NCI-H1694 (cell line): Measurements from ENCODE around the gene ZMAT2.
"Not testable (repeated sequence)": the region's sequence is repeated elsewhere in the genome, so short reads cannot be mapped to it uniquely, and the experiment has no call there.

Experiments used
- DNase-seq: peaks from one replicate; lab custom pipeline; 2025; lab: John Stamatoyannopoulos, UW

Gene ZMAT2

DNA sequence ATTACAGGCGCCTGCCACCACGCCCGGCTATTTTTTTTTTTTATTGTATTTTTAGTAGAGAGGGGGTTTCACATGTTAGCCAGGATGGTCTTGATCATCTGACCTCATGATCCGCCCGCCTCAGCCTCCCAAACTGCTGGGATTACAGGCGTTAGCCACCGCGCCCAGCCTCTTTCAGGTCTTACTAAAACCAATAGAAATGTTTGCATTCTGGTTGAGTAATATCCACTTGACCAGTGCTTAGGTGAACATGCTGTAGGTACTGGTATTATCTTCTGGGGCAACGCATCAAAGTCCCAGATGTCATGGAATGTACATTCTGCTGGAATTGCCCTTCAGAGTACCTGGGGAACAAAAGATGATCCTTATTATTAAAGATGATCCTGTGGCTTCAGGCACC, 8.5 kb downstream of the ZMAT2 start:
- DNase-seq, result not testable (repeated sequence)

- DNase-seq, result peak; percentile 87
These were observed 10.8 kb downstream of the ZMAT2 start for GRCh38 chr5:140710899-140711552.

DNA sequence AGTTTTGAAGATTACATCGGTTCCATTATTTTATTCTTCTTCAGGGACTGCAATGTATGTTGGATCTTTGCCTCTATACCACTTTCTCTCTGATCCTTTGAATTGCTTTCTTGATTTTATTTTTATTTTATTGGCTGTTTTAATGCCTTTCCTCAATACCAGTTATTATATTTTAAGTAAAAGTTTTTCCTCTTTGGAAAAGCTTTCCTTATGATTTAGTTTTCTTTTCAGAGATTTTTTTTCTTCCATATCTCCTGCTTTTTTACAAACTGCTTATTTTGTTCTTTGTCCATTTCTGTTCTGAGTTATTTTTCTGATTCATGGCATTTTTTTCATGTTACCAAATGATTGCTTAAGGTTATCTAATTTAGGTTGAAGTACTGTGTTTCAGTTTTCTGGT, 11.5 kb downstream of the ZMAT2 start:
- no peak for DNase-seq

GRCh38 chr5:140713562-140714094, 13.4 kb downstream of the ZMAT2 start:
- no peak for DNase-seq

DNA sequence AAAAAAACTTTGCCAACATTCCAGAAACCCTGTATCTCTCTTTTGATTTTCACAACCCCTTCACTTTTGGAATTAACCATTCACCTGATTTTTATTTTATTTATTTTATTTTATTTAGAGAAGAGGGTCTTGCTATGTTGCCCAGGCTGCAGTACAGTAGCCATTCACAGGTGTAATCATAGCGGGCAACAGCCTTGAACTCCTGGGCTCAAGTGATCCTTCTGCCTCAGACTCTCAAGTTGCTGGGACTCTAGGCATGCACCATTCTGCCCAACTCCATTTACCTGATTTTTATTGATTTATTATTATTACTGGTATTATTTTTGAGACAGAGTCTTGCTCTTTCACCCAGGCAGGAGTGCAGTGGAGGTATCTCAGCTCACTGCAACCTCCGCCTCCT, 16.0 kb downstream of the ZMAT2 start:
- DNase-seq, result not testable (repeated sequence)

DNA sequence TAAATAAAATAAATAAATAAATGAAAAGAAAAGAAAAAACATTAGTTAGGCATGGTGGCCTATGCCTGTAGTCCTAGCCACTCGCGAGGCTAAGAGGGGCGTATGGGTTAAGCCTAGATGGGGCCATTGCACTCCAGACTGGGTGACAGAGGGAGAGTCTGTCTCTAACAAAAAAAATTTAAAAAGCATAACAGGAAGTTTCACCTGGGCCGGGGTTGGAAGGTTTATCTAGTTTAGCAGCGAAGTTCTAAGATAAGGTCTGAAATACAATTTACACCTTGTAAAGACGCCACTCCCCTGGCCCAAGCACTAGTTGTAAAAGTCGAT, 18.0 kb downstream of the ZMAT2 start:
- no peak for DNase-seq

- DNase-seq, result not testable (repeated sequence)
These were observed 20.5 kb downstream of the ZMAT2 start for GRCh38 chr5:140720738-140721137.

DNA sequence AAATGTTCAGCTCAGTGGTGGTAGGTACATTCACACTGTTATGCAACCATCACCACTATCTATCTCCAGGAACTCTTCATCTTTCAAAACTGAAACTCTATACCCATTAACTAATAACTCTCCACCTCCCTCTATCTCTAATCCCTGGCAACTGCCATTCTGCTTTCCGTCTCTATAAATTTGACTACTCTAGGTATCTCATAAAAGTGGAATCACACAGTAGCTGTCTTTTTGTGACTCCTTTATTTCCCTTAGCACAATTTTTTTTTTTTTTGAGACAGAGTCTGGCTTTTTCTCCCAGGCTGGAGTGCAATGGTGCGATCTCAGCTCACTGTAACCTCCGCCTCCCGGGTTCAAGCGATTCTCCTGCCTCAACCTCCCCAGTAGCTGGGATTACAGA, 21.1 kb downstream of the ZMAT2 start:
- DNase-seq, result not testable (repeated sequence)

DNA sequence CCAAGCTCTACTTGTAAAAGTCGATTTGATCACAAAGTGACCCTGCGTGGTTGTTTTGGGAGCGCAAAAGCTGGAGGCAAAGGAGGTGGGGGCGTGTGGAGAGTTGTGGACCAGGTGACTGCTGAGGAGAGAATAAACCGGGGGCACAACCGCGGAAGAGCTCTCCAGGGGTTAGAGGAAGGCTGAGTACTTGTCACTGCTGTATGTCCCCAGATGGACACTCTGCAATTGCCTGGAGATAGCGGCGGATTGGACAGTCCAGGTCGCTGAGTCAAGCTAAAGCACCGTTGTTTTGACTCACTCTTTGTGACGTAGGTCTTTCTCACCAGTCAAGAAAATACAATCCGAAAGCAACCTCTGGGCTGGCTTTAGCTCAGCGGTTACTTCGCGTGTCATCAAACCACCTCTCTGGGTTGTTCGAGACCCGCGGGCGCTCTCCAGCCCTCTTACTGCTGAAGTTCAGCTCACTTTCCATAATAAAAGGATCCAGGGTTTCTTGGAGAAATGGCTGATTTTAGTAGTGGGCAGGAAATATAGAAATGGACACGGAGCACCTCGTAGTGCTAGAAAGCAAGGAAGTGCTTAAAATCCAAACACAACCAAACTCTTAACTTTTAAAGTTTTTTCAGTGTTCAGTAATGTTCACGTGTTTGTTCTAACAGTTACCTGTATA, 25.7 kb downstream of the ZMAT2 start:
- peak; percentile 22 for DNase-seq

DNA sequence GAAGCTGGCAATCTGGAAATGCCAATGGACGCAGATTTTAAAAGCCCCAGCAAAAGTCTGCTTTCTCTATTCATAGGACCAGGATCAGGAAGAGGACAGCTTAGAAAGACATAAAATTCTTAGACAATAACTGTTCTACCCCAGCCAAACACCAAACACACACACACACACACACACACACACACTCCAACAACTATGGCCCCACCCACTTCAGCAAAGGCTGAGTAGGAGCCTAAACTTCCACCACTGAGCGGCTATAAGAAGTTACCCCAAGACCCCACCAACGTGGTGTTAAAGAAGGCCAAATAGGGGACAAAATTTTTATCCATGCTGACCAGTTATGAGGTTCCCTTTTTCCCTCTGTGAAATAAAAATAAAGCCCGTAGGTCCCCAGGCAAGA, 32.9 kb downstream of the ZMAT2 start:
- no peak for DNase-seq

GRCh38 chr5:140734354-140734753, 34.1 kb downstream of the ZMAT2 start:
- DNase-seq, result no peak

GRCh38 chr5:140737486-140737885, 37.2 kb downstream of the ZMAT2 start:
- no peak for DNase-seq

DNA sequence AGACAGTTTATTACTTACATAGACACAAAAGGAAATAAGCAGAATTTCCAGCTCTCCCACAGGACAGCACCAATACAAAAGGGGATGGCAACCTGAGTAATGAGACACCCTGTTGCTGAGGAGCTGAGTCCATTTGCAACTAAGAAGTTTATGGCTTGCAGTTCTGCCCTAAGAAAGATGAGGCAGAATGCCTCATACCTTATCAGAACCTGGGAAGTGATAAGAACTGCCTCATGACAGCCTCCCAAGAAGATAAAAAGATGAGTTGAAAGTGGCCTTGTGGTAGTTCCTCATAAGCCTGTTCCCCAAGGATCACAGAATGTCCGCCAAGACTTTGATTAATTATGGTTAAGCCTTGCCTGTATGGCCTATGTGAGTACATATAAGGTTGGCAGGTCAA, 41.7 kb downstream of the ZMAT2 start:
- no peak for DNase-seq

- DNase-seq, result no peak
These were observed 53.3 kb downstream of the ZMAT2 start for GRCh38 chr5:140753561-140753960.
